GM15510 (cell line): ENCODE measurements around the gene PTPN2.

ENCODE experiments used
- POLR2A ChIP-seq: IDR thresholded peaks from 3 replicates; pipeline ENCODE4 v1.6.1; 2011; ENCODE audit warnings: borderline replicate concordance; ENCODE audit not compliant: insufficient read length; ENCODE audit errors: extremely low read depth

PTPN2 gene

GRCh38 chr18:12883684-12884405 is at the start of gene PTPN2:
PTPN2 (minus strand) TSS chr18:12884237; CDS start chr18:12884141, 96 bp downstream.
- peak; percentile 99 for TF ChIP-seq POLR2A

GRCh38 chr18:12933327-12933726 is 49.3 kb upstream of the PTPN2 start:
- TF ChIP-seq POLR2A, result no peak

GRCh38 chr18:12930908-12931307 is 46.9 kb upstream of the PTPN2 start:
- no peak for TF ChIP-seq POLR2A

- TF ChIP-seq POLR2A, result no peak
Observed at GRCh38 chr18:12930376-12930775, 46.3 kb upstream of the PTPN2 start.

- TF ChIP-seq POLR2A, result no peak
Observed at GRCh38 chr18:12929477-12930083, 45.5 kb upstream of the PTPN2 start.

GRCh38 chr18:12928641-12929040 is 44.6 kb upstream of the PTPN2 start:
- TF ChIP-seq POLR2A, result no peak

GRCh38 chr18:12928206-12928605 is 44.2 kb upstream of the PTPN2 start:
- no peak for TF ChIP-seq POLR2A

GRCh38 chr18:12924616-12925015 is 40.6 kb upstream of the PTPN2 start:
- TF ChIP-seq POLR2A, result no peak

GRCh38 chr18:12922266-12922665 is 38.2 kb upstream of the PTPN2 start:
- TF ChIP-seq POLR2A, result no peak

GRCh38 chr18:12921178-12921577 is 37.1 kb upstream of the PTPN2 start:
- no peak for TF ChIP-seq POLR2A

- no peak for TF ChIP-seq POLR2A
Observed at GRCh38 chr18:12911929-12912703, 28.1 kb upstream of the PTPN2 start.

GRCh38 chr18:12911025-12911928 is 27.2 kb upstream of the PTPN2 start:
- no peak for TF ChIP-seq POLR2A

- no peak for TF ChIP-seq POLR2A
Observed at GRCh38 chr18:12908706-12909105, 24.7 kb upstream of the PTPN2 start.

- TF ChIP-seq POLR2A, result no peak
Observed at GRCh38 chr18:12907258-12907925, 23.4 kb upstream of the PTPN2 start.

GRCh38 chr18:12906773-12907172 is 22.7 kb upstream of the PTPN2 start:
- TF ChIP-seq POLR2A, result no peak

GRCh38 chr18:12906119-12906518 is 22.1 kb upstream of the PTPN2 start:
- TF ChIP-seq POLR2A, result no peak
